Stimulated activated CD8-positive, alpha-beta memory T cell treated with anti-CD3 and anti-CD28 coated beads, Interleukin-7, amount 100 ng/mL, for 4 hours (primary cell): ENCODE measurements around the gene CEP57.
"Not testable (repeated sequence)": the region's sequence is repeated elsewhere in the genome, so short reads cannot be mapped to it uniquely, and the experiment has no call there.

Experiments used
- DNase-seq, 2 donors: peaks; one replicate each; pipeline ENCODE4 v3.0.0-alpha.2; 2020; ENCODE audit warnings: low read depth in 2 of 2

CEP57 gene

GRCh38 chr11:95854362-95854761 is 64.1 kb downstream of the CEP57 start:
- not testable (repeated sequence) for DNase-seq

- not testable (repeated sequence) for DNase-seq
Observed at GRCh38 chr11:95860024-95860423, 69.7 kb downstream of the CEP57 start.

- DNase-seq: no peak
Observed at GRCh38 chr11:95863486-95864140, 73.3 kb downstream of the CEP57 start.

GRCh38 chr11:95867105-95867504 is 76.8 kb downstream of the CEP57 start:
- DNase-seq: no peak

- DNase-seq: not testable (repeated sequence)
Observed at GRCh38 chr11:95870877-95871276, 80.6 kb downstream of the CEP57 start.

GRCh38 chr11:95877291-95877690 is 87.0 kb downstream of the CEP57 start:
- no peak for DNase-seq
